ENCODE data around the gene CLDN16.

The CLDN16 gene

GRCh38 chr3:190369668-190370295, 18.2 kb upstream of the CLDN16 start:
- TF ChIP-seq CTCF (IDR thresholded peaks at IDR 0.05; ENCODE audit: insufficient read depth, low read length, poor library complexity, severe bottlenecking): no peak
- Histone ChIP-seq H3K27me3 (replicated peaks; ENCODE audit: control insufficient read depth, insufficient read depth, low read length) (no peaks in the 10 kb centered on the region), H3K4me3 (replicated peaks; ENCODE audit: low read depth, low read length) (no peak overlapping the region), H3K36me3 (ENCODE audit: control insufficient read depth, insufficient read depth, low read length) (no peaks in the 10 kb centered on the region)
- no peak for DNase-seq (ENCODE audit: extremely low read depth, insufficient read length)

- DNase-seq (ENCODE audit: extremely low read depth, insufficient read length): no peak
- no peak overlapping the region for H3K4me3 ChIP-seq (replicated peaks; ENCODE audit: low read depth, low read length)
- H3K36me3 ChIP-seq (ENCODE audit: control insufficient read depth, insufficient read depth, low read length): no peaks in the 10 kb centered on the region
- H3K27me3 ChIP-seq (replicated peaks; ENCODE audit: control insufficient read depth, insufficient read depth, low read length): no peaks in the 10 kb centered on the region
- no peak for TF ChIP-seq CTCF (IDR thresholded peaks at IDR 0.05; ENCODE audit: insufficient read depth, low read length, poor library complexity, severe bottlenecking)
These were observed 17.6 kb upstream of the CLDN16 start for GRCh38 chr3:190370369-190370768.

- no peak for TF ChIP-seq CTCF (IDR thresholded peaks at IDR 0.05; ENCODE audit: insufficient read depth, low read length, poor library complexity, severe bottlenecking)
- Histone ChIP-seq H3K36me3 (ENCODE audit: control insufficient read depth, insufficient read depth, low read length) (no peaks in the 10 kb centered on the region), H3K27me3 (replicated peaks; ENCODE audit: control insufficient read depth, insufficient read depth, low read length) (no peaks in the 10 kb centered on the region), H3K4me3 (replicated peaks; ENCODE audit: low read depth, low read length) (no peak overlapping the region)
- no peak for DNase-seq (ENCODE audit: extremely low read depth, insufficient read length)
These were observed 16.8 kb upstream of the CLDN16 start for GRCh38 chr3:190371152-190371551.

GRCh38 chr3:190375246-190375645, 12.7 kb upstream of the CLDN16 start:
- Histone ChIP-seq H3K4me3 (replicated peaks; ENCODE audit: low read depth, low read length) (no peak overlapping the region), H3K36me3 (ENCODE audit: control insufficient read depth, insufficient read depth, low read length) (no peaks in the 10 kb centered on the region), H3K27me3 (replicated peaks; ENCODE audit: control insufficient read depth, insufficient read depth, low read length) (no peaks in the 10 kb centered on the region)
- DNase-seq (ENCODE audit: extremely low read depth, insufficient read length): no peak
- TF ChIP-seq CTCF (IDR thresholded peaks at IDR 0.05; ENCODE audit: insufficient read depth, low read length, poor library complexity, severe bottlenecking): no peak

GRCh38 chr3:190375671-190376070, 12.3 kb upstream of the CLDN16 start:
- TF ChIP-seq CTCF (IDR thresholded peaks at IDR 0.05; ENCODE audit: insufficient read depth, low read length, poor library complexity, severe bottlenecking): no peak
- no peak for DNase-seq (ENCODE audit: extremely low read depth, insufficient read length)
- H3K36me3 ChIP-seq (ENCODE audit: control insufficient read depth, insufficient read depth, low read length): no peaks in the 10 kb centered on the region
- H3K27me3 ChIP-seq (replicated peaks; ENCODE audit: control insufficient read depth, insufficient read depth, low read length): no peaks in the 10 kb centered on the region
- H3K4me3 ChIP-seq (replicated peaks; ENCODE audit: low read depth, low read length): no peak overlapping the region
